CMK (cell line): ENCODE data around the gene CXCL12.

Experiments used
- DNase-seq: peaks from one replicate; pipeline ENCODE4 v3.0.0-alpha.2; 2010; ENCODE audit warnings: low read depth

Gene CXCL12

GRCh38 chr10:44385026-44385695 is at the start of gene CXCL12:
CXCL12 (minus strand) TSS chr10:44385097; CDS start chr10:44385005, 92 bp downstream.
- no peak for DNase-seq

GRCh38 chr10:44427479-44427878 is 42.6 kb upstream of the CXCL12 start:
- no peak for DNase-seq

- no peak for DNase-seq
These were observed 42.1 kb upstream of the CXCL12 start for GRCh38 chr10:44427037-44427436.

- DNase-seq = no peak
These were observed 41.5 kb upstream of the CXCL12 start for GRCh38 chr10:44426247-44427034.

DNA sequence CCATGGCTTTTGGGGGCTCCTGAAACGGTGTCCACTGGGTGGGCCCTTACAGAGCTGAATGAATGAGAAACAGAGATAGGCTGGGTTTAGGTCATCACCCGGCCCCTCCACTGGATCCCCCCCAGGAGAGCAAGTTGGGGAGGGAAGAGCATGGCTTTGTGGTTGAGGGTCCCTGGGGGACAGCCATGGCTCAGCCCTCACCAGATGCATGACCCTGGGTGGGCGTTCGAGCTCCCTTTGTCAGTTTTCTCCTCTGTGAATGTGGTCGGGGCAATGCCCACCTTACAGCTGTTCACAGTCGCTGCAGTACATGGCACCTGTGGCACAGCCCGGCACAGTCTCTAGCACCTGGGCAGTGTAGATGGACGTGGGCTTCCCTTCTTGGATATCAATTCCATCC is 40.6 kb upstream of the CXCL12 start:
- DNase-seq = no peak

- no peak for DNase-seq
These were observed 40.1 kb upstream of the CXCL12 start for GRCh38 chr10:44424957-44425356.

DNA sequence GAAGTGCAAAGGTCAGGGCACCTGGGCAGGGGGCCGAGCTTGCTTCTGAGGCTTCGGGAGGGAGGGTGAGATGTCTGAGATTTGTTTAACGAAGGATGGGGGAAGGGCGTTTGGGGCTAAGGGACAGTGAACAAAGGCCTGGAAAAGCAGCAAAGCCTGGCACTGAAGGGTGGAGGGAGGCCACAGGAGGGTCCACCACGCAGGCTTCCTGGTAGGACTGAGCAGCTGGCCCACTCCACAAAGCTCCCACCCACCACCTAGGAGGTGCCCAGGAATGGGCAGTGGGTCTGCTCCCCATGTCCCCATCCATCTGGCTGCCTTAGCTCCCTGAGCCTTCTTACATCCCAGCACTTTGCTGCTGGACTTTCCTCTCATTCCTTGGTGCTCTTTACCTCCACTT is 39.4 kb upstream of the CXCL12 start:
- DNase-seq = no peak

- no peak for DNase-seq
These were observed 37.7 kb upstream of the CXCL12 start for GRCh38 chr10:44422570-44423101.

DNA sequence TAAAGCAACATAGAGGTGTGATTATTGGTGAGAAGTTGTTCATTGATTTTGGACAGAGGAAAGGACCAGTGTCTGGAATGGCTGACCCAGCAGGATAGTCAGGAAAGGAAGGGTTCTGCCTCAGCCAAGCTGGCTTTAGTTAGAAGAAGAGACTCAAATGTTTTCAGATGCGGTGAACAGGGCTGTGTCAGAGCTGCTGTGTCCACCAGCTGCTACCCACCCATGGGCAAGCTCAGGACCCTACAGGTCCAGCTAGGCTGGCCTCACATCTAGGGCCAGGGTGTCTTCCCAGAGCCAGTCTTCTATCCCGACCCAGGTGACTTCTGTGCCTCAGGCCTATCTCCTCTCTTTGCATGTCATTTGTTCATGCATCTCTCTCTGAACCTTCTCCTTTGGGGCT is 37.3 kb upstream of the CXCL12 start:
- DNase-seq = no peak

GRCh38 chr10:44419790-44420549 is 35.1 kb upstream of the CXCL12 start:
- DNase-seq = no peak

- no peak for DNase-seq
These were observed 33.7 kb upstream of the CXCL12 start for GRCh38 chr10:44418637-44419036.

DNA sequence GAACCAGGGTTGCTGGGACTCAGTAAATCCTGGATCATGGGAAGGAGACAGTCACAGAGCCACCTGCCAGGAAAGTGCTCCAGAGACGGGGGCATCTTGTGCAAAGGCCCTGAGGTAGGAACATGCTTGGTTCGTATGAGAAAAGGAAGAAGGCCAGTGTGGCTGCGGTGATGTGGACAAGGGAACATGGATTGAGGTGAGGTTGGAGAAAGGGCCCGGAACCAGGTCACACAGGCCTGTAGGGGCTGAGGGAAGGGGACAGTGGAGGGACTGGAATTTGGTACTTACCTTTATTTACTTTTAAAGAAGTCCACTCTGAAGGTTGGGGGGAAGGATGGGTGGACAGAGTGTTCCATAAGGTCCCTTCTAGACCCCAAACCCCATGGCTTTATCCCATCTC is 32.9 kb upstream of the CXCL12 start:
- no peak for DNase-seq

GRCh38 chr10:44416936-44417335 is 32.0 kb upstream of the CXCL12 start:
- no peak for DNase-seq

DNA sequence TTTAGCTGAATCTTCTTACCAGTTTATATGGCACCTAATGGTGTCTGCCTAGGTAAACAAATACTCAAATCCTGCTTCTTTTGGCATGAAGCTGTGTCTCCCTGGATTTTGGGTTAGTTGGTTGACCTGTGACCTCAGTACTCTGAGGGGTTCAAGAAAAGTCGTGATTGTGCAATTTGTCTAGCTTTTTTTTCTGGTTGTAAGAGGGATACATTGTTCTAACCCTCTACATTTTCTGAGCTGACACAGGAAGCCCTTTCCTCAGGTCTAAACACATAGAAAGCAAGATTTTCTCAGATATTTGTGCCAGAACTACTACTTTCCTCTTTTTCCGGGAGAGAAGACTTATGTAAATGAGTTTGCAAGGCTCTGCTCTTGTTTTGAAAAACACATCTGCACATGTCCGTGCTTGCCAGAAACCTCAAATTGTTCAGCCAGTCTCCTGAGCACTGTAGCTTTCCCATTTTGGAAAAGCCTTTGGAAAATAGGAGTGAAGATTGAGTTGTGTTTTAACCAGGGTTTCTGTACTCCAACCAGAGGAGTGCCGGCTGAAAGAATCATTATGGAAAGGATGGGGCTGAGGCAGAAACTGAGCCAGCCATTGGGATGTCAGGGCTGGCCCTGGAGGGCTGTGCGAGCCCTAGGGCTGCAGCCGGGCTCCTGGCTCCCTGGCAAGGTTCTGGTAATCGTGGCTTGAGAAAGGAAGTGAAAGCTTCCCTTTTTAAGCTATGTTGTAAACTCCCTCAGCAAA is 31.3 kb upstream of the CXCL12 start:
- no peak for DNase-seq

DNA sequence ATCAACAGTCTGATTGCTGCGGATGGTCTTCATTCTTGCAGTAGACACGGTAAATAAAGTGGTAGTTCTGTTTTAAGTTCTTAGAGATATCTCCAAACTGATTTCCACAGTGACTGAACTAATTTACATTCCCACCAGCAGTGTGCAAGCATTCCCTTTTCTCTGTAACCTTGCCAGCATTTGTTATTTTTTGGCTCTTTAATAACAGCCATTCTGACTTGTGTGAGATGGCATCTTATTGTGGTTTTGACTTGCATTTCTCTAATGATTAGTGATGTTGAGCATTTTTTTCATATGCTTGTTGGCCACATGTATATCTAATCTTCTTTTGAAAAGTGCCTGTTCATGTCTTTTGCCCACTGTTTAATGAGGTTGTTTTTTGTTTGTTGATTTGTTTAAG is 30.2 kb upstream of the CXCL12 start:
- no peak for DNase-seq

GRCh38 chr10:44413416-44413815 is 28.5 kb upstream of the CXCL12 start:
- no peak for DNase-seq

- no peak for DNase-seq
These were observed 26.4 kb upstream of the CXCL12 start for GRCh38 chr10:44411251-44411650.

- DNase-seq = no peak
These were observed 20.0 kb upstream of the CXCL12 start for GRCh38 chr10:44404741-44405437.

DNA sequence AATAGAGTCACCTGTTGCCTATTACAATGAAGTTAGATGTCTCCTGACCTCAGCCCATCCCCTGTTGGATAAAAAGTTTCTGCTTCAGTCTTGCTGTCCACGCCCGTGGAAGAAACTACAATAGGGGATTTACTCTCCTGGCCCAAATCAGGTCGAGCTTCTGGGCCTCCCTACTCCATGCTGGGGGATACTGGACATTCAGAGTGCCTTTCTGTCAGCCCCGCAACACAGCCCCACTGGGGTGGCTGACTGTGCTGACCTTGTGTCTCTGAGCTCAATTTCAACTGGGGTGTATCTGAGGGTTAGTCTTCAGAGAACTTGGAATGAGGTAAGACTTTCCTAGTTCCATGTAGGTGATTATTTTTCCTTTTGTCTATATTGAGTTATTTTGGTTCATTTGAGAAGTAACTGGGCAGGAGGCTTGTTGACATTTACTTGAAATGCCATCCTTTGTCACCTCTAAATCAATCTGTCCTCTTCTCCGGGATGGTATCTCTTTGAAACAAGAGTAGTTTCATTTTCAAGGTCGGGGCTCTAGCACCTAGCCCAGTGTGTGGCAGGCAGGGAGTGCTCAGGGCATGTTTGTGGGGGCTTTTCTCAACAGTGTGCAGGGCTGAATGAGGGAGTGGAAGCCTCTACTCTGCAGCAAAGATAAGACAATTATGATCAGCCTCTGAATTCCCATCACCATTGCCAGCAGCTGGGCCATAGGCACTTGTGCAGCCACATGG is 17.7 kb upstream of the CXCL12 start:
- DNase-seq = no peak

DNA sequence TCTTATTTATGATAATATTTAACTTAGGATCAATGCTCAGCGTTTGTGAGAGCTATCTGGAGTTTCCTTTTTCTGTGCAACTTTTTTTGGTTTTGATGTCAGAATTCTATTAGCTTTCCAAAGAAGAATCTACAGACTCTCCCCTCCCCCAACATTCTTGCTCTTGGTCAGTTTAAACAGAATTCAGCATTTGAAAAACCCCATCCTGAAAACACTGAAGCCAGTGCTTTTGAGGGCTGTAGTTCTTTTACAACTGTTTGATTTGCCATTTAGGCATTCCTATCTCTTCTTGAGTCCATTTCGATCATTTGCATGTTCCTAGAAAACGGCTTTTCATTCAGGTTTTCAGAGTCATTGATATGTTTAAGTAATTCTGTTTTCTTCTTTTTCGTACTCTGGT is 15.6 kb upstream of the CXCL12 start:
- DNase-seq = no peak
